ENCODE results near the gene RPRM.

DNA sequence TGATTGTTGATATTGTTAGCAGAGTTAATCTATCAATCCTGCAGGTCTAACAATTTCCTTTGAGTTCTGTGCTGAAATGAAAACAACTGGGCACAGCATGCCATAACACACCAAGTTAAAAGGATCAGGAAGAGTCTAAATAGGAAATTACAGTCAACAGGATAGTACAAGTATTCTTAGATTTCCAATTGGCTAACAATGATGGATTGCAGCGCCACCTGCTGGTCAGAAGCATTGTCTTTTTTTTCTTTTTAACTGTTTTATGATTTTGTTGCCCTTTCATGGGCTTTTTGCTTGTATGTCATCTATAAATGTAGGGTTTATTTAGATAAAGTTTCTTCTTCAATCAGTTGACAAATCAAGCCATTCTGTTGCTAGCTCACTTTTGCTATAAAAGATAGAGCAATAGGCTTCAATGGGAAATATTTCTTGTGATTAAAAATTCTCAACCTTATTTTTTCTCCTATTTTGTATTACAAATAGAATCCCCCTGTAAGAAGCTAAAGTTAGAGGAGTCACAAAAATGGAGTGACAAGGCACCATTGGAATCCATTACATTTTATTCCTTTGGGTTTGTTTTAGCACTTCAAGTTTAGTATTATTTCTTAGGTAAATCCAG lies 40.8 kb upstream of the RPRM start:
- TF ChIP-seq, protein P1, sequence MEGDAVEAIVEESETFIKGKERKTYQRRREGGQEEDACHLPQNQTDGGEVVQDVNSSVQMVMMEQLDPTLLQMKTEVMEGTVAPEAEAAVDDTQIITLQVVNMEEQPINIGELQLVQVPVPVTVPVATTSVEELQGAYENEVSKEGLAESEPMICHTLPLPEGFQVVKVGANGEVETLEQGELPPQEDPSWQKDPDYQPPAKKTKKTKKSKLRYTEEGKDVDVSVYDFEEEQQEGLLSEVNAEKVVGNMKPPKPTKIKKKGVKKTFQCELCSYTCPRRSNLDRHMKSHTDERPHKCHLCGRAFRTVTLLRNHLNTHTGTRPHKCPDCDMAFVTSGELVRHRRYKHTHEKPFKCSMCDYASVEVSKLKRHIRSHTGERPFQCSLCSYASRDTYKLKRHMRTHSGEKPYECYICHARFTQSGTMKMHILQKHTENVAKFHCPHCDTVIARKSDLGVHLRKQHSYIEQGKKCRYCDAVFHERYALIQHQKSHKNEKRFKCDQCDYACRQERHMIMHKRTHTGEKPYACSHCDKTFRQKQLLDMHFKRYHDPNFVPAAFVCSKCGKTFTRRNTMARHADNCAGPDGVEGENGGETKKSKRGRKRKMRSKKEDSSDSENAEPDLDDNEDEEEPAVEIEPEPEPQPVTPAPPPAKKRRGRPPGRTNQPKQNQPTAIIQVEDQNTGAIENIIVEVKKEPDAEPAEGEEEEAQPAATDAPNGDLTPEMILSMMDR (IDR thresholded peaks at IDR 0.05), result peak; percentile 51 to 93 (median 80)
- no peak for TF ChIP-seq POLR2AphosphoS5 (IDR thresholded peaks at IDR 0.05)
